ENCODE measurements around the gene NETO1. TPM values are rescaled to one million over a fixed set of nuclear protein-coding genes. Genes with fewer than 3 reads are reported as not detected.

Gene NETO1
- total RNA-seq, 1 donor from 2014 or later, result not detected

DNA sequence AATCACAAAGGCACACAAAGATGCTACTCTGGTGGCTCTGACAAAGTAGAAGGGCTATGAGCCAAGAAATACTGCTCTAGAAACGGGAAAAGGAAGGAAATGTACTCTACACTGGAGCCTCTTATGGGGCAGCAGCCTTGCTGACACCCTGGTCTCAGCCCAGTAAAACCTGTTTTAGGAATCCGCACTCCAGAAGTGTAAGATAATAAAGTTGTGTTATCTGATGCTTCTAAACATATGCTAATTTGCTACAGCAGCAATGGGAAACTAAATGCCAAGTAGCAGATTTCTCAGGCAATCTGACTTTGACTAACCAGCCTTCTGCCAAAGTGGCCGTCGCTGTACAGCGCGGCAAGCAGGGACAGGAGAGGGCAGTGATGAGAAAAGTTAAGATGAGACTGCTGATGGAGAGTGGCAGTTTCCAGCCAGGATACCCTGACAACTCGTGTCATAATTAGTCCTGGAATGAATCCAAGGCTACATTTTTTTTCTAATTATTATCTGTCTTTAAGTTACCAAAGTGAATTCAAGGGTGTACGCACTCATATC, 99.0 kb downstream of the NETO1 start:
- H3K36me3 ChIP-seq, result no peaks in the 10 kb centered on the region
- H3K4me1 ChIP-seq, result no peaks in the 10 kb centered on the region
- TF ChIP-seq, protein P1, sequence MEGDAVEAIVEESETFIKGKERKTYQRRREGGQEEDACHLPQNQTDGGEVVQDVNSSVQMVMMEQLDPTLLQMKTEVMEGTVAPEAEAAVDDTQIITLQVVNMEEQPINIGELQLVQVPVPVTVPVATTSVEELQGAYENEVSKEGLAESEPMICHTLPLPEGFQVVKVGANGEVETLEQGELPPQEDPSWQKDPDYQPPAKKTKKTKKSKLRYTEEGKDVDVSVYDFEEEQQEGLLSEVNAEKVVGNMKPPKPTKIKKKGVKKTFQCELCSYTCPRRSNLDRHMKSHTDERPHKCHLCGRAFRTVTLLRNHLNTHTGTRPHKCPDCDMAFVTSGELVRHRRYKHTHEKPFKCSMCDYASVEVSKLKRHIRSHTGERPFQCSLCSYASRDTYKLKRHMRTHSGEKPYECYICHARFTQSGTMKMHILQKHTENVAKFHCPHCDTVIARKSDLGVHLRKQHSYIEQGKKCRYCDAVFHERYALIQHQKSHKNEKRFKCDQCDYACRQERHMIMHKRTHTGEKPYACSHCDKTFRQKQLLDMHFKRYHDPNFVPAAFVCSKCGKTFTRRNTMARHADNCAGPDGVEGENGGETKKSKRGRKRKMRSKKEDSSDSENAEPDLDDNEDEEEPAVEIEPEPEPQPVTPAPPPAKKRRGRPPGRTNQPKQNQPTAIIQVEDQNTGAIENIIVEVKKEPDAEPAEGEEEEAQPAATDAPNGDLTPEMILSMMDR (IDR thresholded peaks at IDR 0.05; ENCODE audit: borderline replicate concordance), result no peak
- H3K27ac ChIP-seq (replicated peaks), result no peak overlapping the region
- H3K27me3 ChIP-seq (ENCODE audit: low read depth), result no peaks in the 10 kb centered on the region
- H3K9me3 ChIP-seq (replicated peaks), result no peaks in the 10 kb centered on the region
- intact Hi-C loops (cut with micrococcal nuclease), result no loop called here
- no peak overlapping the region for H3K4me3 ChIP-seq
- DNase-seq, result no peak

DNA sequence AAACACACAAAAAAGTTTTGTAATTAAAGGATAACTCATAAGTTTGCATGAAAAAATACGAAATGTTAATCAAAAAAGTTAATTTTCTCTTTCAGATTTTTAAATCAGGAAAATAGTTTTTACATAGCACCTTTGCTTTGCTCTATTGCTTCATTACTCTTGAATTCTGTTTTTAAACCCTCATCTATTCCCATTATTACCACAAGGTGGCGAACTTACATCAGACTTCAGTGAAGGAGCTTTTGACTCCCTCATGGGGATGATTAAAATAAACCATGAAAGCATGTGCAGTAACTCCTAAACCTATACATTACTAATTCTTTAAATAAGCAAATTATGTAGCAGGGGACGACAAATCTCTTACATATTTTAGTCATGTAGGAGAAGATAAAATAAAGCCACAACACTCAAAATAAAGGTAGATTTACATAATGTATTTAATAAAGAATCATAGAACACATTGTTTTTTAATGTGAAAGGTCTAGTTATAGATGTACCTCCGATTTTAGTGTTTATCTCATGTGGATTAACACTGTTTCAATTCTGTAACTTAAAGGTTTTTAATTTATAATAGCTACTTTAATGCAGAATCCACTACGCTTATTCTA, 105.2 kb downstream of the NETO1 start:
- TF ChIP-seq, protein P1 (IDR thresholded peaks at IDR 0.05; ENCODE audit: borderline replicate concordance), result peak; percentile 88
- H3K36me3 ChIP-seq, result no peaks in the 10 kb centered on the region
- no peaks in the 10 kb centered on the region for H3K9me3 ChIP-seq (replicated peaks)
- intact Hi-C loops (cut with micrococcal nuclease), result no loop called here
- DNase-seq, result no peak
- H3K27me3 ChIP-seq (ENCODE audit: low read depth), result no peaks in the 10 kb centered on the region
- H3K4me1 ChIP-seq, result no peaks in the 10 kb centered on the region
- H3K27ac ChIP-seq (replicated peaks), result no peak overlapping the region
- no peak overlapping the region for H3K4me3 ChIP-seq

DNA sequence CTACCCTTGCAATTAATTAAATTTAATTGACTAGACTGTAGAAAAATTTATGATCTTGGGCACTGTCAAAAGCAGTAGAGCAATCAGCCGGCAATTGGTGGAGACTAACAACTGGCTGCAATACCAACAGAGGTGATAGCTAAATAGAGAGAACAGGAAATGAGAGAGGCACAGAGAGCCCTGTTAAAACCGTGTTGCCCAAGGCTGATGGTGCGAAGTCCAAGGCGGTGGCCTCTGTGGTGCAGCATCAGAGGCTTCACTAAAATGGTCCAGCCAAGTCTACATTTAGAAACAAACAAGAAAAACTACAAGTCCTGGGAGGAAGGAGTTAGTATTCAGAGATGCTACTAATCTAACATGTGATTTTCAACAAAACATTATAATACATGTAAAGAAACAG, 115.6 kb downstream of the NETO1 start:
- Histone ChIP-seq H3K4me3 (no peak overlapping the region), H3K27me3 (ENCODE audit: low read depth) (no peaks in the 10 kb centered on the region), H3K4me1 (no peaks in the 10 kb centered on the region), H3K9me3 (replicated peaks) (no peaks in the 10 kb centered on the region), H3K27ac (replicated peaks) (no peak overlapping the region), H3K36me3 (no peaks in the 10 kb centered on the region)
- DNase-seq, result no peak
- TF ChIP-seq, protein P1 (IDR thresholded peaks at IDR 0.05; ENCODE audit: borderline replicate concordance), result no peak
- intact Hi-C loops (cut with micrococcal nuclease), result no loop called here

DNA sequence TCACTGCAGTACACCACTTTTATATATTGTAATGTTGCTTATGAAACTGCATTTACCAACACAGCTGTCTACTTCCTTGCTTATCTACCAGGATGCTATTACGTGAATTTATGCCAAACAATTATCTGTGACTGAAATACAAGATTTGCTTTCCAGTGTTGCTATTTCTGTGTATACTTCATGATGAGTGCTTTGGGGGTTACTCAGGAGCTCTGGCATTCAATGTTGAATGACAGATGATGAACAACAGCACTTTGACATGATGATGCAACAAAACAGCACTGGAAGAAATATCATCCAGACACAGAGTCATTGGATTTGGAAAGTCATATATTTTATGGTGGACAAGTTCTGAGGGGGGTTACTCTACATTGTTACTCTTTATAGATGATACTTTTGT, 125.8 kb downstream of the NETO1 start:
- intact Hi-C loops (cut with micrococcal nuclease), result no loop called here

DNA sequence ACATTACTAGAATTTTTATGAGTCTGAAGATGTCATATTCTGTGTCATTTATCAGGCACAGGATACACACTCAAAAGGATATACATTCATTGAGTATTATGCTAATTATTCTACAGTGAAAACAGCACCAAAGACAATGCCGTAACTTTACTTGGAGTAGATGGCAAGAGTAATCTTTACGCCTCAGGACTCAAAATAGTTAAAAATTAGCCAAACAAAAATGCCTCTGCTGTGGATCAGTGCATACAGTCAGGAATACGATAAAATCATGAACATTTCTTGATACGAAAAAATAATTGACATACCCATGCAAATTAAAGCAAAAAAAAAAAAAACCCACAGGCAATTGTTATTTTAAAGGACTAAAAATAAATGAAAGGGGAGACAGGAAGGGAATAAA, 129.7 kb downstream of the NETO1 start:
- Histone ChIP-seq H3K4me3 (no peak overlapping the region), H3K36me3 (no peaks in the 10 kb centered on the region), H3K4me1 (peaks cover 4% of the 10 kb centered on the region), H3K9me3 (replicated peaks) (no peaks in the 10 kb centered on the region), H3K27ac (replicated peaks) (no peak overlapping the region), H3K27me3 (ENCODE audit: low read depth) (no peaks in the 10 kb centered on the region)
- intact Hi-C loops (cut with micrococcal nuclease), result no loop called here
- no peak for DNase-seq
- TF ChIP-seq, protein P1 (IDR thresholded peaks at IDR 0.05; ENCODE audit: borderline replicate concordance), result no peak

More for the DNA sequence above, 125.8 kb downstream of the NETO1 start:
- Histone ChIP-seq H3K27me3 (ENCODE audit: low read depth) (no peaks in the 10 kb centered on the region), H3K9me3 (replicated peaks) (no peaks in the 10 kb centered on the region), H3K27ac (replicated peaks) (no peak overlapping the region), H3K4me3 (no peak overlapping the region), H3K36me3 (no peaks in the 10 kb centered on the region), H3K4me1 (peaks cover 4% of the 10 kb centered on the region)
- no peak for DNase-seq
- TF ChIP-seq, protein P1 (IDR thresholded peaks at IDR 0.05; ENCODE audit: borderline replicate concordance), result no peak

All from left ventricle myocardium inferior (tissue), 1 donor.